ENCODE results near the gene CTDP1.

CTDP1 gene

GRCh38 chr18:79769698-79770500, 90.3 kb downstream of the CTDP1 start:
- no peak for DNase-seq

GRCh38 chr18:79770501-79770815, 90.9 kb downstream of the CTDP1 start:
- DNase-seq, result no peak

DNA sequence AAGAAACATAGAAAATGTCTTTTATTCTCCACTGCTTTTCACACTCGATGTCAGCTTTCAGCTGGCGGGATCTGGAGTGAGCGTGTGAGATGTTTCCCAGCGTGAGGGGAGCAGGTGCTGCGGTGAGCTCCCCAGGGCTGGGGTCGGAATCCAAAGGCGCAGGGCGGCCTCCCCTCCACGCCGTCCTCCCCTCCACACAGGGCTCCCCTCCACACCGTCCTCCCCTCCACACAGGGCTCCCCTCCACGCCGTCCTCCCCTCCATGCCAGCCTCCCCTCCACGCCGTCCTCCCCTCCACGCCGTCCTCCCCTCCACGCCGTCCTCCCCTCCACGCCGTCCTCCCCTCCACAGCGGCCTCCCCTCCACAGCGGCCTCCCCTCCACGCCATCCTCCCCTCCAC, 91.2 kb downstream of the CTDP1 start:
- no peak for DNase-seq

- no peak for DNase-seq
Observed at GRCh38 chr18:79771446-79772107, 92.0 kb downstream of the CTDP1 start.

GRCh38 chr18:79772108-79772864, 92.7 kb downstream of the CTDP1 start:
- no peak for DNase-seq

DNA sequence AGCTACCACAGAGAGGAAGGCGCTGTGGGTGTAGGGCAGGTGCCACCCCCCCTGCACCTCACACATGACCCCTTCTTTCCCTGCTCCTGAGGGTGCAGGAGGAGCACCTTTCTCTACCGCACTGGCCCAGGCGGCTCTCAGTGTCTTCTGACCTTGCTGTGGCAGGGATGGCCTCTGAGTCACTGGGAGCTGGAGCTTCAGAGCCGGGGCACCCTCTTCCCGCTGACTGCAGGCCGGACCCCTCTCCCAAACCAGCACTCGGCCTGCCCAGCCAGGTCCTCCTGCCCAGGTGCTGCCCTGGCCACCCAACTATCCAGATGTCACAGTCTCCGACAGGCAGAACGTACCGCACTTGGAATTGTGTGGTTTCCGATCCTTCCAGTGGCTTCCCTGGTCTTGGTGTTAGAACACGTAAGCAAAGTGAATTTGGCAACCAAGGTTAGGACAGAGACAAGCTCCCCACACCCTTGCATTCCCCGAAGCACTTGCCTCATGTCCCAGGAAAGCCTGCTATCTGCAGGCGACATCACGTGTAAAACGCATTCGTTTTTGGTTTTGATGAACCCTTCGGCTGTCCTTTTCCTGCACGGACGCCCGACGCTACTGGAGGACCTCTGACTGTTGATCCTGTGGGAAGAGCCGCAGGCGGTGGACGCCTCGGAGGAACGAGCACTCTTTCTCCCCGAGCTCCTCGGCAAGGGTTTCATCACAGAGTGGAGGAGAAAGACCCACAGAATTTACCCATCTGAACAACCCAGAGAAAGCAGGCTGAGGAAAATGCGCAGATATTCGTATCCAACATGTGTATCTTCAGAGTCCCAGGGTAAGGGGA, 93.5 kb downstream of the CTDP1 start:
- DNase-seq, result no peak

- no peak for DNase-seq
Observed at GRCh38 chr18:79774111-79774510, 94.5 kb downstream of the CTDP1 start.

GRCh38 chr18:79775441-79776221, 96.0 kb downstream of the CTDP1 start:
- no peak for DNase-seq

GRCh38 chr18:79776674-79777073, 97.1 kb downstream of the CTDP1 start:
- no peak for DNase-seq

DNA sequence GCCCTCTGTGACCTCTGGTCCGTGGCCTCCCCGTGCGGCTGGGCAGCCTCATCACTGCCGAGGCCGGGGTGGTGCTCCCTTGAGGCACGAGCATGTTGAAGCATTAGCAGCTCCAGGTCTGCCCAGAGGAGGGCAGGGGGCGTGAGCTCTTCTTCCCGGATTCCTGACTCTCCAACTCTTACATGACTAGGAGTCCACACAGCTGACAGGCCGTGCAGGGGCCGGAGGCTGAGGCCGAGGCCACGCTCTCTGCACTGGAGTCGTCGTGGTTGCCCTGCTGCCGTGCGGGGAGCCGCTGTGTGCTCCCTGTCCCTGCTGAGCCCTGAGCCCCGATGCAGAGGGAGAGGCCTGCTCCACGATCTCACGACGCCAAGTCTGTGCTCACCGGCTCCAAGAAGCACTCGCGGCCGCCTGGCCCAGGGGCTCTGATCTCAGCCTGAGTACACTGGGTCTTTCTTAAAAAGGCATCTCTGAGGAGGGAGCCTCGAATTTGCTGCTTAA, 98.7 kb downstream of the CTDP1 start:
- DNase-seq, result no peak

- DNase-seq, result no peak
Observed at GRCh38 chr18:79779021-79779699, 99.6 kb downstream of the CTDP1 start.

- no peak for DNase-seq
Observed at GRCh38 chr18:79779700-79780190, 100.1 kb downstream of the CTDP1 start.

DNA sequence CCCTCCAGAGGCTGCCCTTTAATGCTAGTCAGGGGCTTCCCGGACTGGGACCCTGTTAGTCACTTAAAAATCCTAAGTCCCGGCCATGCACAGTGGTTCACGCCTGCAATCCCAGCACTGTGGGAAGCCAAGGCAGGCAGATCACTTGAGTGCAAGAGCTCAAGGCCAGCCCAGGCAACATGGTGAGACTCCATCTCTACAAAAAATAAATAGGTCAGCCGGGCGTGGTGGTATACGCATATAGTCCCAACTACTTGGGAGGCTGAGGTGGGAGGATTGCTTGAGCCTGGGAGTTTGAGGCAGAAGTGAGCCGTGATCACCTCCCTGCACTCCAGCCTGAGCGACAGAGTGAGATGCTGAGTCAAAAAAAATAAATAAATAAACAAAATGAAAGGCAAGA, 100.9 kb downstream of the CTDP1 start:
- DNase-seq, result no peak

DNA sequence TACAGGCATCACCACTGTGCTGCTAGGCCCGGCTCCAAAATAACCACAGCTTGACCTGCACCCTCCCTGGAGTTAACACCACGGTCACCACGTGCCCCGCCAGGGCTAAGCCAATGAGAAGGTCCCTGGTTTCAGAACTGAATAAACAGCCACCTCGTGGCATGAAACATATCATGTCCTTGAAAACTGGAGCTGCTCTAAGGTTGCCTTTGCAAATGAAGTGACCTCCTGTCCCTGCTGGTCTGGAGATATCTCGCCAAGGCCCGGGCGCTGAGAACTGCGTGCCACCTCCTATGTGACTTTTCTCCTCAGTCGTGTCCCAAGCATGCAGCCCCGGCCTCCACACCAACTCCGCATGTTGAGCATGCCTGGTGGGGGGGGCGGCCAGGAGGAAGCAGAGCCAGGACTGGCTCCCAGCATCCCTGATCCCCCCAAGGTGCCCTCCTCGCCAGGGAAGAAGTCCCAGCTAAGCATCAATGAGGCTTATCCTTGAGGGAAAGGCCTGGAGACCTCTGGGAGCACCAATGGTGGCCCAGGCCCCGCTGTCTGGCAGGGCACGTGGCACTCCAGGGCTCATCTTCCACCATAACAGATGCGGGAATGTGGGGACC, 101.8 kb downstream of the CTDP1 start:
- no peak for DNase-seq

- DNase-seq, result no peak
Observed at GRCh38 chr18:79782566-79783308, 103.1 kb downstream of the CTDP1 start.

DNA sequence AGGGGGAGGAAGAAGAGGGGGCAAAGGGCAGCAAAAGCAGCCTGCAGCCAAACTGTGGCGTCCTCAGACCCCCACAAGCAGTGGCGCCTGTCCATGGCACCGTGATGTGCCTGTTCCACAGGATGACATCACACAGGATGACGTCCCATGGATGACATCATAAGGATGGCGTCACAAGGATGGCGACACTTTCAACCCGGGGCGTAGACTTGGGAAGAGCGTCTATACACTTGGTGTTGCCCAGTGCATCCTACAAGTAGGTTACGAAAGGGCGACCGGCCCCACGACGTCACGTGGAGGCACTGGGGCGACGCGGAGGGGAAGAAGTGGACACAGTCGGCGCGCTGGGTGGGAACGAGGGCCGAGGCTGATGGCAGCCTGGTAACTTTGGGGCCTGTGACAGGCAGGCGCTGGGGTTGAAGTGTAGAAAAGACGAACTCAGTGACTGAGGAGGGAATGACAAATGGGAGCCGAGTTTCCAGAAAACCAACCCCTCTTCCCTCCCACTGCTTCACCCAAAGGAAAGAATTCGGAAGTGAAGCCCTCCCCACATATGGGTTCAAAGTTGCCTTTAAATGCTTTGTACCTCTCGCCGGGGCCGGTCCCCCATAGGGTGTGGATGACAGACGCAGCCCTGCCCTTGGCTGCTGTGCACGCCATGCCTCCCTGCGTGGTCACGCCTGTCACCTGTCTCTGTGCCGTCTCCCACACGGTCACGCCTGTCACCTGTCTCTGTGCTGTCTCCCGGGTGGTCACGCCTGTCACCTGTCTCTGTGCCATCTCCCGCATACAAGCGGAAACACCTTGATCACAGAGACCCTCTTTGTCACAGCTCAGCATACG, 104.7 kb downstream of the CTDP1 start:
- DNase-seq, result no peak

DNA sequence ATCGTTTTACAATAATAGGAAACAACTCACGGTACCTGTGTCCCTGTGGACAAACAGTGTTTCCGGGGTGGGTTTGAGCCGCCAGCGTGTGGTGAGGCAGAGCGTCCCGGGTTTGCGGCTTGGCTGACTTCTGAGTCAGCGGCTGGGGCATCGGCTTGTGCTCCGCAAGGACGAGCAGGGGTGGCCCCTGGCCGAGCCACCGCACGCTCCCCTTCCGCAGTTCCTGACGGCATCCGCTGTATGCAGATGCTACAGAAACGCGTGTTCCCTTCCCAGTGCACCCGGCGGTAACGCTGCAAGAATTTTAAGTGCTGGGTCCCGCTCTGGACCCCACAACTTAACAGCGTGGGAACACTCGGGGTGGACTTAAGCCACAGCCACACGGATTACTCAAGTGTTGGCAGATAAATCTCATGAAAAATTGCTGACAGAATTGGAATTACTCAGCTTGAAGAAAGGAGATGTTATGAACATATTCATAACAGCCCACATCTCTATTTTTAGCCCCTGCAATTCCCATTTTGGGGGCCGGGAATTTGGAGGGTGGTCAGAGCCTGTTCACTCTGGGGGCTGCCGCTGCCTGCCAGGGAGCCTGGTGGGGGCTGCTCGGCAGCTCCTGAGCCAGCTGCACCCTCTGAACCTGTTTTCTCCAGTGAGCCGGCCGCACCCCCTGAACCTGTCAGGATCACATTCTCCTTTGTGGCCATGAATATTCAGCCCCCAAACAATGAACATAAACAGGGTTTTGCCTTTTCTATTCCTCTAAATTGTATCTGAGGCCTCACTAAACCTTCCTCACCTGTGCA, 105.6 kb downstream of the CTDP1 start:
- no peak for DNase-seq

DNA sequence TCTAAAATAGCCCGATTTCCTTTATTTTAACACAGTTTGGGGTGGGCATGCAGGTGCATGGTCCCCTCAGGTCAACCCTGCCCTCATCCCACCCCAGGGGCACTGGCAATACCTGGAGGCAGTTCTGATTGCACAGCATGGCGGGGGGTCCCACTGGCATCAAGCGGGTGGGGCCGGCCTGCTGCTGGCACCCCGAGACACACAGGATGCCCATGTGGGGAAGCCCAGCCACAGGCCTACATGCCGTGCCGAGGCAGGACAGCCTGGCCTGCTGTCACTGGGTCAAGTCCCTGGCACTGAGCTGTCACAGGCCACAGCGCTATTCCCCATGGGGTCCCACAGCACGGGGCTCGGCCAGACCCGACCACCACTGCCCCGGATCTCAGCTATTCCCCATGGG, 106.2 kb downstream of the CTDP1 start:
- DNase-seq, result no peak
